Ishikawa (cell line): ENCODE measurements around the gene MAPK8IP1.

Experiments
- CEBPB ChIP-seq: IDR thresholded peaks from 2 replicates; pipeline ENCODE4 v1.6.1; 2012
- CREB1 ChIP-seq: IDR thresholded peaks from 2 replicates; pipeline ENCODE4 v1.6.1; 2012; ENCODE audit warnings: low read depth
- EGR1 ChIP-seq: IDR thresholded peaks from 2 replicates; pipeline ENCODE4 v1.6.1; 2012
- EP300 ChIP-seq: IDR thresholded peaks from 2 replicates; pipeline ENCODE4 v1.6.1; 2012; ENCODE audit warnings: borderline replicate concordance
- FOXM1 ChIP-seq: IDR thresholded peaks from 2 replicates; pipeline ENCODE4 v1.6.1; 2012; ENCODE audit warnings: low read depth, borderline replicate concordance
- NFIC ChIP-seq: IDR thresholded peaks from 2 replicates; pipeline ENCODE4 v1.6.1; 2012
- RAD21 ChIP-seq: IDR thresholded peaks from 2 replicates; pipeline ENCODE4 v1.6.1; 2012; ENCODE audit warnings: low read depth
- TAF1 ChIP-seq: IDR thresholded peaks from 2 replicates; pipeline ENCODE4 v1.6.1; 2012; ENCODE audit warnings: low read depth, mild to moderate bottlenecking
- TCF12 ChIP-seq: IDR thresholded peaks from 2 replicates; pipeline ENCODE4 v1.6.1; 2012; ENCODE audit warnings: low read depth
- TEAD4 ChIP-seq: IDR thresholded peaks from 2 replicates; pipeline ENCODE4 v1.6.1; 2012
- YY1 ChIP-seq: IDR thresholded peaks from 2 replicates; pipeline ENCODE4 v1.6.1; 2012; ENCODE audit warnings: low read depth
- ZBTB7A ChIP-seq: IDR thresholded peaks from 2 replicates; pipeline ENCODE4 v1.6.1; 2012; ENCODE audit warnings: low read depth
- TF ChIP-seq, protein P1 (sequence below): IDR thresholded peaks from 2 replicates; pipeline ENCODE4 v1.6.1; 2012; ENCODE audit warnings: low read depth, mild to moderate bottlenecking
- TF ChIP-seq, protein P2 (sequence below): IDR thresholded peaks from 2 replicates; pipeline ENCODE4 v1.6.1; 2012
- TF ChIP-seq, protein P3 (sequence below): IDR thresholded peaks from 2 replicates; pipeline ENCODE4 v1.6.1; 2012

Gene MAPK8IP1

DNA sequence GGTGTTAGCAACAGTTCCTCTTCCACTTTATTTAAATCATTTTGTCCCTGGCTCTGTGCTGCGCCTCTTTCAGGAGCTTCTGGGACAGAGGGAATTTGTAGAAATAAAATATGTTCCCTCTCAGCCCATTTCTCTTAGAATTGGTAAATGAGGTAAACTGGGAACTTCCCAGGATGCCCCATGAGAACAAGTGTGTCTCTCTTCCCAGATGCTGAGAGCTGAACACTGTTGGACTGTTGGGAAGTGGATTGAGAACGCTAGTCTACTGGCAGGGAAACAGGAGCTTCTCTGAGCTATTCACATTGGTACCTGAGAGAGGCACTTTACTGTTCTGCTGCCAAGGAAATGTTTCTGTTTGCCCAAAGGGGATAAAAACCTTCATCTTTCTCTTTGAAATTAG, 34.2 kb upstream of the MAPK8IP1 start:
- TF ChIP-seq, protein P1, sequence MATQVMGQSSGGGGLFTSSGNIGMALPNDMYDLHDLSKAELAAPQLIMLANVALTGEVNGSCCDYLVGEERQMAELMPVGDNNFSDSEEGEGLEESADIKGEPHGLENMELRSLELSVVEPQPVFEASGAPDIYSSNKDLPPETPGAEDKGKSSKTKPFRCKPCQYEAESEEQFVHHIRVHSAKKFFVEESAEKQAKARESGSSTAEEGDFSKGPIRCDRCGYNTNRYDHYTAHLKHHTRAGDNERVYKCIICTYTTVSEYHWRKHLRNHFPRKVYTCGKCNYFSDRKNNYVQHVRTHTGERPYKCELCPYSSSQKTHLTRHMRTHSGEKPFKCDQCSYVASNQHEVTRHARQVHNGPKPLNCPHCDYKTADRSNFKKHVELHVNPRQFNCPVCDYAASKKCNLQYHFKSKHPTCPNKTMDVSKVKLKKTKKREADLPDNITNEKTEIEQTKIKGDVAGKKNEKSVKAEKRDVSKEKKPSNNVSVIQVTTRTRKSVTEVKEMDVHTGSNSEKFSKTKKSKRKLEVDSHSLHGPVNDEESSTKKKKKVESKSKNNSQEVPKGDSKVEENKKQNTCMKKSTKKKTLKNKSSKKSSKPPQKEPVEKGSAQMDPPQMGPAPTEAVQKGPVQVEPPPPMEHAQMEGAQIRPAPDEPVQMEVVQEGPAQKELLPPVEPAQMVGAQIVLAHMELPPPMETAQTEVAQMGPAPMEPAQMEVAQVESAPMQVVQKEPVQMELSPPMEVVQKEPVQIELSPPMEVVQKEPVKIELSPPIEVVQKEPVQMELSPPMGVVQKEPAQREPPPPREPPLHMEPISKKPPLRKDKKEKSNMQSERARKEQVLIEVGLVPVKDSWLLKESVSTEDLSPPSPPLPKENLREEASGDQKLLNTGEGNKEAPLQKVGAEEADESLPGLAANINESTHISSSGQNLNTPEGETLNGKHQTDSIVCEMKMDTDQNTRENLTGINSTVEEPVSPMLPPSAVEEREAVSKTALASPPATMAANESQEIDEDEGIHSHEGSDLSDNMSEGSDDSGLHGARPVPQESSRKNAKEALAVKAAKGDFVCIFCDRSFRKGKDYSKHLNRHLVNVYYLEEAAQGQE, result no peak
- TF ChIP-seq CEBPB, result no peak
- no peak for TF ChIP-seq NFIC
- TF ChIP-seq YY1, result no peak
- TF ChIP-seq RAD21, result no peak
- TF ChIP-seq, protein P2, sequence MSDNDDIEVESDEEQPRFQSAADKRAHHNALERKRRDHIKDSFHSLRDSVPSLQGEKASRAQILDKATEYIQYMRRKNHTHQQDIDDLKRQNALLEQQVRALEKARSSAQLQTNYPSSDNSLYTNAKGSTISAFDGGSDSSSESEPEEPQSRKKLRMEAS, result no peak
- TF ChIP-seq CREB1, result no peak
- no peak for TF ChIP-seq TAF1
- TF ChIP-seq FOXM1, result no peak
- TF ChIP-seq EGR1, result no peak
- no peak for TF ChIP-seq EP300
- TF ChIP-seq TCF12, result no peak
- no peak for TF ChIP-seq ZBTB7A
- no peak for TF ChIP-seq TEAD4
- TF ChIP-seq, protein P3, sequence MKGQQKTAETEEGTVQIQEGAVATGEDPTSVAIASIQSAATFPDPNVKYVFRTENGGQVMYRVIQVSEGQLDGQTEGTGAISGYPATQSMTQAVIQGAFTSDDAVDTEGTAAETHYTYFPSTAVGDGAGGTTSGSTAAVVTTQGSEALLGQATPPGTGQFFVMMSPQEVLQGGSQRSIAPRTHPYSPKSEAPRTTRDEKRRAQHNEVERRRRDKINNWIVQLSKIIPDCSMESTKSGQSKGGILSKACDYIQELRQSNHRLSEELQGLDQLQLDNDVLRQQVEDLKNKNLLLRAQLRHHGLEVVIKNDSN, result no peak

DNA sequence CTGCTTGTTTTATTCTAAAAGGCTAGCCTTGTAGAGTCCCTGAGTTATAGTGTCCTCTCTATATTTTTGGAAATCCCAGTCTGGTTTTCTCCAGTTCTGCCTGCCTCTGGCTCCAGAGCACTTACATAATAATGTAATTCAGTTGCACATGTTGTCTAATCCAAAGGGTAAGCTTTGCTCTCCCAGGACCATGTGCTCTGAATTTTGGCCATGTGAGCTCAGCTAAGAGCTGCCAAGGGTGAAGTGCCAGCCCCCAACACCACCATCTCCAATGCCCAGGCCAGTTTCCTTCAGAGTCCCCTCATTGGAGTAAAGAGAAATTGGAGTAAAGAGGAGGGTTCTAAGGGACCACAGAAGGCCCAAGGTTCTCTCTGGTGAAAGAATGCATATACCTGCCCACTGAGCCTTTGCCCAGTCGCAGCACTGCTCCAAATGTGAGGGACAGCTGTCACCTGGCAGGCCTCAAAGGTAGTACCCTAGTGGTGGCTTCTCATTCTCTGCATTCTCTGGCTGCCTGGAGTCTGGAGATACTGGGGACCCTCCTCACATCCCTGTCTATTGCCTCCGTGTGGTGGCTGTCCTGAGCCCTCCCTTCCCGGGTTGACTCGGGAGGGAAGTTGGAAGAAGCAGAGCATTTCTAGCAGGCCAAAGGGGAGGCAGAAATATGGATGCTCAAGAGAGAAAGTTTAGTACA, 33.3 kb upstream of the MAPK8IP1 start:
- TF ChIP-seq FOXM1 (no peak), TCF12 (no peak), EGR1 (no peak), NFIC (no peak)
- TF ChIP-seq, protein P1, result no peak

DNA sequence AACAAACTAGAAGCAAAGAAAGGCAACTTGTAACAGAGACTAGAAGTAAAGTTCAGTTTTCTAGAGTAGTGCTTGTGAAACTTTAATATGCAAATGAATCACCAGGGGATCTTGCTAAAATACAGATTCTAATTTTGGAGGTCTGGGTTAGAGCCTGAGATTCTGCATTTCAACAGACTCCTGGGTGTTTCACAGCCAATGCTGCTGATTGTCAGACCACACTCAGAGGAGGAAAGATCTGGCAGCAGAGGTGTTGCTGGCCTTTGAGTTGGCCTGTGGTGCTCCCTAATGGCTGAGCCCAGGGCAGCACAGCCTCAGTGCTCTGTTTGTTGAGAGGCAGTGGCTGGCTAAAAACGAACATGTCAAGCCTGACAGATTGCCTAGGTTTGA, 32.7 kb upstream of the MAPK8IP1 start:
- TF ChIP-seq RAD21 (no peak), CEBPB (no peak), FOXM1 (no peak), EGR1 (no peak), ZBTB7A (no peak), TCF12 (no peak), NFIC (no peak)

DNA sequence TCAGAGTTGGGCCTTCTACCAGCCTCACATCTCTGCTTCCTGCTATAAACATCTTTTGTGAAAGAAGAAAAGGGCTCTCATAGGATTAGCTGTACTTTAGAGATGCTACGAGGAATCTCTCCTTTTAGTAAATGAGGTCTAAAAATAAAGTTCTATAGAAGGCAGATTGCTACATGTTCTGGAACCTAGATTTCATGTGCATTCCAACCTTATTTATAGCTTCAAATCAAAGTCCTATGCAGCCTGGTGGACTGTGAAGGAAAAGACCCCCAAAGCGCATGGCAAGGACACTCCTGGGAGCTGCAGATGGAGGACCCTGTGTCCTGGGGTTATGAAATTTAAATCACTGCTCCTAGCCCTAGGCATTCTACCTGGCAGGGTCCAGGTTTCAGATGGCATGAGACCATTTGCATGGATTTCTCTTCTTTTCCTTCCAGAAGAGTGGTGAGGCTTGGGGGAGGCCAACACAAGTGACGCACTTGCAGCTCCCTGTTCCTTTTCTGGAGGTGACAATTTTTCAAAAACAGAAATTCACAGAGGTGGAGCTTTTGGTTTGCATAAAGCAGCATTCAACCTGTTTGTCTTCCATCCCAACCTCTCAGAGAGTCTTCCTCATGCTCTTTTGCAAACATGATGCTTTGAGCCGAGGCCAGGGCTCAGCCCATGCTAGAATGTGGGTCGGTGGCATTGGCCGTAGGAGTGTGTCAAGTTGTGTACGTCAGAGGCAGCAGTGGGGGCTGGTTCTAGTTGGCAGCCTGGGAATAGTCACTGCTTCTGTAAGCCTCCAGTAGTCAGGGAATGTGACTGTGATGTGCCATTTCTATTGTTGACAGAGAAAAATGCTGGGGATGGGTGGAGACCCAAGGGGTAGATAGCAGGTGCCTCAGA, 31.9 kb upstream of the MAPK8IP1 start:
- TF ChIP-seq RAD21, result no peak
- TF ChIP-seq, protein P2, result no peak
- TF ChIP-seq CEBPB, result no peak
- no peak for TF ChIP-seq NFIC
- no peak for TF ChIP-seq TEAD4
- TF ChIP-seq, protein P1, result no peak
- TF ChIP-seq EGR1, result no peak
- TF ChIP-seq ZBTB7A, result no peak
- TF ChIP-seq FOXM1, result no peak
- TF ChIP-seq EP300, result no peak
- no peak for TF ChIP-seq TCF12
- no peak for TF ChIP-seq CREB1
- no peak for TF ChIP-seq YY1
- TF ChIP-seq, protein P3, result no peak
- TF ChIP-seq TAF1, result no peak
